Measurements from ENCODE around the gene RNASE8. TPM values are rescaled to one million over a fixed set of nuclear protein-coding genes. Genes with fewer than 3 reads are reported as not detected.

RNASE8 gene
- total and polyA plus RNA-seq, 4 experiments from 2014 or later = not detected

DNA sequence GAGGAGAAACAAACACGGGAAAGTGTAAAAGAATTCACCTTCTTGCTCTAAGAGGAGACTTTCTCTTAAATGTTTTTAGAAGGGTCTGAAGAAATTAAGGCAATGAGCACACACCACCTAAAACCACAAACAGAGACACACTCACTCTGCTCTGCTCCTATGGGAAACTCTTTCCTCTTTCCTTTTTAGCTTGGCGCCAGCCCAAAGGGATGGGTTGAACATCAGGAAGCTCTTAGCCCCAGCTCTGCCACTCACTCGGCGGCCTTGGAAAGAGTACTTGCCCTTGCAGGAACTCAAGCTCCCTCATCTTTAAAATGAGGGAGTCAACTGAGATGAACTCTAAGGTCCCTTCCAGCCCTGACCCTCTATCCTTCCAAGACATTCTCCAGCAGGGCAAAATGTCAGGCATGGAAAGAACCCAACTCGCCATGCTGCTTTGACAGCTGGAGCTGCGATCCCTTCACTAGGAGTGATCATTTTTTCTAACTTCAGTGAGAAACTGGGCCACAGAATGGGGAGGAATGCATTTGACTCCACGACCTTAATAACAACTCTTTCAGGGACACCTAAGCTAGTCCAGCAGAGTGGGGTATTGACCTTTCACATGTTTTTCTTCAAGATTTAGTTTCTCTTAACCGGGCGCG lies 980 bp upstream of the RNASE8 start:
- Histone ChIP-seq H3K36me3 (ENCODE audit: insufficient read depth, low read length) (no peaks in the 10 kb centered on the region), H3K4me3 (ENCODE audit: low read length in 2 of 2) (no peak overlapping the region), H3K4me1 (ENCODE audit: insufficient read depth, low read length) (no peaks in the 10 kb centered on the region), H3K27me3 (ENCODE audit: insufficient read depth, low read length) (no peaks in the 10 kb centered on the region), H3K9me3 (ENCODE audit: control insufficient read depth in 1 of 2, low read length in 2 of 2) (no peaks in the 10 kb centered on the region), H3K27ac (ENCODE audit: low read depth, low read length) (no peak overlapping the region)
- no peaks in the 10 kb centered on the region for H3K36me3 Mint-ChIP-seq
- intact Hi-C loops (cut with micrococcal nuclease) = no loop called here
- H3K4me3 Mint-ChIP-seq = no peak overlapping the region
- H3K9me3 Mint-ChIP-seq = no peaks in the 10 kb centered on the region
- DNase-seq = no peak
- peaks cover 14 to 15% of the 10 kb centered on the region in 2 donors for H3K27me3 Mint-ChIP-seq
- peaks cover 0 to 4% (median under 1%) of the 10 kb centered on the region in 4 donors for H3K4me1 Mint-ChIP-seq
- ChIA-PET POLR2A (ENCODE audit: partially characterized antibody) (no interaction called here), CTCF (ENCODE audit: partially characterized antibody) (interaction anchor here (1.8 to 3.9 kb wide), 2 partner anchors 12 to 42 kb away, joined by 8 to 22 read pairs; no protein-coding TSS in a partner anchor)
- no peak overlapping the region for H3K27ac Mint-ChIP-seq

DNA sequence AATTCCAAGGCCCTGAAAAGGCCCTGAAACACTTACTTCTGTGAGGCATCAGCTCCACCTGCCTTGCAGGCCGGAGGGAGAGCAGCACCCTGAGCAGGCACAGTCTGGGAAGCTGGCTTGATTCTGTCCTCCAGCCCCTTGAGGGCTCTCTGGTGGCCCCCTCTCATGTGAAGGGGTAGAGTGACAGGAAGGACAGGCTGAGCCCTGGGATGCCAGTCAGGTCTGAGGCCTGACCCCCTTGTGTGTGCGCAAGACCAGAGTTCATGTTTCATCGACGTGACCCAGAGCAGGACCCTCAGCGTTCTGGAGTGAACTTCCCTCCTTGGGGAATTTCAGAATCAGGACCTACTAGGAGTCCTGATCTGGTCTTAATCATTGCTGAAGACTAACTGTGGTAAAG lies 1.3 kb downstream of the RNASE8 start:
- H3K27me3 Mint-ChIP-seq = peaks cover 23 to 25% of the 10 kb centered on the region in 2 donors
- no peak overlapping the region for H3K27ac Mint-ChIP-seq
- Histone ChIP-seq H3K4me3 (ENCODE audit: low read length in 2 of 2) (no peak overlapping the region), H3K4me1 (ENCODE audit: insufficient read depth, low read length) (no peaks in the 10 kb centered on the region), H3K36me3 (ENCODE audit: insufficient read depth, low read length) (no peaks in the 10 kb centered on the region), H3K27me3 (ENCODE audit: insufficient read depth, low read length) (no peaks in the 10 kb centered on the region), H3K9me3 (ENCODE audit: control insufficient read depth in 1 of 2, low read length in 2 of 2) (no peaks in the 10 kb centered on the region), H3K27ac (ENCODE audit: low read depth, low read length) (no peak overlapping the region)
- DNase-seq = no peak
- ChIA-PET CTCF (ENCODE audit: partially characterized antibody) (interaction anchor here (1.0 to 3.9 kb wide), 2 partner anchors 10 to 44 kb away, joined by 3 to 22 read pairs; no protein-coding TSS in a partner anchor), POLR2A (ENCODE audit: partially characterized antibody) (interaction anchor here (0.9 kb wide), 1 partner anchor 10 kb away, joined by 3 read pairs; no protein-coding TSS in a partner anchor)
- peaks cover 0 to 3% (median 0%) of the 10 kb centered on the region in 4 donors for H3K4me1 Mint-ChIP-seq
- intact Hi-C loops (cut with micrococcal nuclease) = no loop called here
- H3K9me3 Mint-ChIP-seq = no peaks in the 10 kb centered on the region
- H3K4me3 Mint-ChIP-seq = no peak overlapping the region
- H3K36me3 Mint-ChIP-seq = no peaks in the 10 kb centered on the region

- Histone ChIP-seq H3K27ac (ENCODE audit: low read depth, low read length) (no peak overlapping the region), H3K9me3 (ENCODE audit: control insufficient read depth in 1 of 2, low read length in 2 of 2) (no peaks in the 10 kb centered on the region), H3K4me1 (ENCODE audit: insufficient read depth, low read length) (no peaks in the 10 kb centered on the region), H3K36me3 (ENCODE audit: insufficient read depth, low read length) (no peaks in the 10 kb centered on the region), H3K4me3 (ENCODE audit: low read length in 2 of 2) (no peak overlapping the region), H3K27me3 (ENCODE audit: insufficient read depth, low read length) (no peaks in the 10 kb centered on the region)
- ChIA-PET CTCF (ENCODE audit: partially characterized antibody) (interaction anchor here (1.1 kb wide), 1 partner anchor 8 kb away, joined by 3 read pairs; no protein-coding TSS in a partner anchor), POLR2A (ENCODE audit: partially characterized antibody) (no interaction called here)
- H3K36me3 Mint-ChIP-seq = no peaks in the 10 kb centered on the region
- DNase-seq = no peak
- H3K4me1 Mint-ChIP-seq = no peaks in the 10 kb centered on the region
- H3K9me3 Mint-ChIP-seq = no peaks in the 10 kb centered on the region
- peaks cover 23 to 26% of the 10 kb centered on the region in 2 donors for H3K27me3 Mint-ChIP-seq
- no peak overlapping the region for H3K4me3 Mint-ChIP-seq
- intact Hi-C loops (cut with micrococcal nuclease) = no loop called here
- no peak overlapping the region for H3K27ac Mint-ChIP-seq
These were observed 2.4 kb downstream of the RNASE8 start for GRCh38 chr14:21059842-21060613.

DNA sequence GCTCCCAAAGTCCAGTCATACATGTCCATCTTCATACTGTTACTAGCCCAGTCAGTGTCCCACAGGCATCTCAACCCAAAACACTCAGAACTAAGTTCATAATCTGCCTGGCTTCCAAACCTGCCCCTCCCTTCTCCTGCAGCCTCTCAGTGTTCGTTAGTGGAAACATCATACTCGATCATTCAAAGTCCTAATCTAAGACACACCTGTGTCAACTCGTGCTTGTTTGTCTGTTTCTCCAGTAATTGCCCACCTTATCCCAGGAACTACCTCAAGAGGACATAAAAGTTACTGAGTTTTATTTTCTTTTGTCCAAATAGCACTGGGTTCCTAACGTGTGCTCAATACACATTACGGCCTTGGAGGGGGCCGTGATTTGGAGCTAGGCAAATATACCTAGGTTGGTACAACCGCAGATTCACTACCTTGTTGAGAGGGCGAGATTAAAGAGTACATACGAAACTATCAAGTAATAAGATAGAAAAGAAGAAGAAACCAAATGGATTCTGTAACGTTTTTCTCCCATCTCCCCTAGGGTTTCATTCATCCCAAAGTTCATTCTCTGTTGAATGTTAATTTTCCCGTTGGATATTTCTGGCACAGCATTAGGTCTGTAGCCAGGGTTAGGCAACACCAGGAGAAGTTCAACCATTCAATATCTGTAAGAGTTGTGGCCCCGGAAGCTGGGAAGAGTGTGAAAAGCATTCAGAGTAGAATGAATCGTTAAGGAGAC lies 3.2 kb downstream of the RNASE8 start:
- intact Hi-C loops (cut with micrococcal nuclease) = no loop called here
- Mint-ChIP-seq H3K9me3 (no peaks in the 10 kb centered on the region), H3K27me3 (peaks cover 28 to 32% of the 10 kb centered on the region in 2 donors), H3K4me3 (no peak overlapping the region), H3K36me3 (no peaks in the 10 kb centered on the region), H3K4me1 (no peaks in the 10 kb centered on the region), H3K27ac (no peak overlapping the region)
- Histone ChIP-seq H3K36me3 (ENCODE audit: insufficient read depth, low read length) (no peaks in the 10 kb centered on the region), H3K27me3 (ENCODE audit: insufficient read depth, low read length) (no peaks in the 10 kb centered on the region), H3K4me3 (ENCODE audit: low read length in 2 of 2) (no peak overlapping the region), H3K4me1 (ENCODE audit: insufficient read depth, low read length) (no peaks in the 10 kb centered on the region), H3K27ac (ENCODE audit: low read depth, low read length) (no peak overlapping the region), H3K9me3 (ENCODE audit: control insufficient read depth in 1 of 2, low read length in 2 of 2) (no peaks in the 10 kb centered on the region)
- POLR2A ChIA-PET (ENCODE audit: partially characterized antibody) = interaction anchor here (1.5 kb wide), 1 partner anchor 10 kb away, joined by 3 read pairs; no protein-coding TSS in a partner anchor
- CTCF ChIA-PET (ENCODE audit: partially characterized antibody) = interaction anchor here (0.7 to 3.6 kb wide), 3 partner anchors 8 to 46 kb away, joined by 3 to 16 read pairs (median 3); no protein-coding TSS in a partner anchor
- DNase-seq = no peak

GRCh38 chr14:21061347-21061668 lies 3.7 kb downstream of the RNASE8 start:
- no peak overlapping the region for H3K4me3 ChIP-seq (ENCODE audit: low read length in 2 of 2)
- POLR2A ChIA-PET (ENCODE audit: partially characterized antibody) = interaction anchor here (1.5 kb wide), 1 partner anchor 10 kb away, joined by 3 read pairs; no protein-coding TSS in a partner anchor

DNA sequence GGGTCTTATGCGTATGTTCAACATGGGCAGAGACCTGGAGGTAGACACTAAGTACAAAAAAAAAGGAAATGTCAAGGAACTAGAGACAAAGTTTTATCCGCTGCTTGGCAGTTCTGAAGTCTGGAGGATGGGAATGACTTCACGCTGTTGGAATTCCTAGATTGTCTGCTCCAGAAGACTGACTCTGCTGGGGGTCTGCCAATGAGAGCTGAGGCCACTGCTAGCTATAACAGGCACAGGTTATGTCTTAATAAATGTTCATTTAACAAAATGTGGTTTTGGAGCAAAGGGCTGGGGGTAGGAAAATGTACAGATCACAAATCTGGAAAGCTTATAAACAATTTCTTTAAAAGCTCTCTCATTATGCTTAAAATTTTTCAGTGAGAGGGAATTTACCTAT lies 5.9 kb downstream of the RNASE8 start:
- Histone ChIP-seq H3K27ac (ENCODE audit: low read depth, low read length) (no peak overlapping the region), H3K36me3 (ENCODE audit: insufficient read depth, low read length) (no peaks in the 10 kb centered on the region), H3K27me3 (ENCODE audit: insufficient read depth, low read length) (peaks cover 10% of the 10 kb centered on the region), H3K4me3 (ENCODE audit: low read length in 2 of 2) (no peak overlapping the region), H3K4me1 (ENCODE audit: insufficient read depth, low read length) (peaks cover 2% of the 10 kb centered on the region), H3K9me3 (ENCODE audit: control insufficient read depth in 1 of 2, low read length in 2 of 2) (no peaks in the 10 kb centered on the region)
- ChIA-PET POLR2A (ENCODE audit: partially characterized antibody) (no interaction called here), CTCF (ENCODE audit: partially characterized antibody) (interaction anchor here (2.7 to 3.6 kb wide), 3 partner anchors 30 to 48 kb away, joined by 16 read pairs; no protein-coding TSS in a partner anchor)
- Mint-ChIP-seq H3K9me3 (no peaks in the 10 kb centered on the region), H3K4me3 (no peak overlapping the region), H3K4me1 (peaks cover 1 to 3% (median 2%) of the 10 kb centered on the region in 4 donors), H3K27ac (no peak overlapping the region), H3K27me3 (peaks cover 36 to 45% of the 10 kb centered on the region in 2 donors), H3K36me3 (no peaks in the 10 kb centered on the region)
- intact Hi-C loops (cut with micrococcal nuclease) = no loop called here
- DNase-seq = no peak

More at GRCh38 chr14:21061347-21061668, 3.7 kb downstream of the RNASE8 start:
- Mint-ChIP-seq H3K27me3 (peaks cover 28 to 34% of the 10 kb centered on the region in 2 donors), H3K9me3 (no peaks in the 10 kb centered on the region), H3K27ac (no peak overlapping the region), H3K4me1 (no peaks in the 10 kb centered on the region), H3K4me3 (no peak overlapping the region), H3K36me3 (no peaks in the 10 kb centered on the region)
- Histone ChIP-seq H3K36me3 (ENCODE audit: insufficient read depth, low read length) (no peaks in the 10 kb centered on the region), H3K4me1 (ENCODE audit: insufficient read depth, low read length) (no peaks in the 10 kb centered on the region), H3K27ac (ENCODE audit: low read depth, low read length) (no peak overlapping the region), H3K27me3 (ENCODE audit: insufficient read depth, low read length) (no peaks in the 10 kb centered on the region), H3K9me3 (ENCODE audit: control insufficient read depth in 1 of 2, low read length in 2 of 2) (no peaks in the 10 kb centered on the region)
- no peak for DNase-seq
- CTCF ChIA-PET (ENCODE audit: partially characterized antibody) = interaction anchor here (0.7 to 3.6 kb wide), 4 partner anchors 32 to 46 kb away, joined by 3 to 16 read pairs (median 16); no protein-coding TSS in a partner anchor
- intact Hi-C loops (cut with micrococcal nuclease) = no loop called here

Data from CD4-positive, alpha-beta memory T cell (primary cell).